ENCODE measurements around the gene TENT5C. TPM values are rescaled to one million over a fixed set of nuclear protein-coding genes. Genes with fewer than 3 reads are reported as not detected.

The TENT5C gene
- total RNA-seq, 1 experiment from 2014 or later = 19.8 TPM

DNA sequence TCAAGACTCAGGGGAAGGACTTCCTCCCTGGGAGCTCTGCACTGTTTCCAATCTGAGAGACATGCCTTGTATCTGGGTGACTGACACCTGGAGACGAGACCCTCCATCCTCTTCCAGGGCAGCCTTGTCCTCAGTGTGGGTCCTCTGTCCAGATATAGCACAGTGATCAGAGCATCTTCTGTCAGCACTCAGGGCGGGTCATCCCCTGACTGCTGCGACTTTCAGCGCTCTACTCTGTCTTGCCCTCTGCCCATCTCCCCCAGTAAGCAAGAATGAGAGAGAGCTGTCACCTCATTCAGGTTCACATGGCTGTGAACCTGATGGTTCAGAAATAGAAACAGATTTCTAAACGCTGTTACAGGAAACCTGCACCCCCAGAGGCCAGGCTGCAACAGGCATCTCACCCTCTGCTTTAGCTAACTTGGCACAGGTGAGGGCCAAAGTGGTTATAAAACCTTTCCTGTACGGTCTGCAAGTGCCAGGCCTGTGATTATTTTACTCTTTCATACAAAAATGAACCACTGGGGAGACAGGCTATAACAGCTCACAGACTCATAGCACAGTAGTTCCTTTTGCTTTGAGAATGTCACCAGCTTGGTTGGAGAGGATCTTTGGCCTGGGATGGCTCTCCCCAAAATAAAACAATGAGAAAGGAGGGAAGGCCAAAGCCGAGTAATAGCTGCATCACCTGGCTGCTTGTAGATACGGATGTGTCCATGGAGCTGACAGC is 11.4 kb upstream of the TENT5C start:
- H3K36me3 ChIP-seq (ENCODE audit: control insufficient read depth, insufficient read depth, low read length) = no peaks in the 10 kb centered on the region
- peaks cover 8% of the 10 kb centered on the region for H3K4me1 Mint-ChIP-seq (ENCODE audit: low read depth, unreplicated experiment)
- H3K9me3 Mint-ChIP-seq (ENCODE audit: unreplicated experiment) = no peaks in the 10 kb centered on the region
- ChIA-PET CTCF (interaction anchor here (1.0 kb wide), 1 partner anchor 159 kb away, joined by 3 read pairs; no protein-coding TSS in a partner anchor), POLR2A (interaction anchor here (0.5 kb wide), 1 partner anchor 100 kb away, joined by 3 read pairs; no protein-coding TSS in a partner anchor)
- intact Hi-C loops (cut with micrococcal nuclease; ENCODE audit: unreplicated experiment) = no loop called here
- DNase-seq = no peak
- H3K27ac Mint-ChIP-seq (ENCODE audit: unreplicated experiment) = no peak overlapping the region
- no peaks in the 10 kb centered on the region for H3K27me3 ChIP-seq (replicated peaks; ENCODE audit: control insufficient read depth, insufficient read depth, low read length)
- H3K36me3 Mint-ChIP-seq (ENCODE audit: insufficient read depth, unreplicated experiment) = no peaks in the 10 kb centered on the region
- BruUV-seq (replicated peaks) = no TSS peak
- no peak overlapping the region for H3K4me3 Mint-ChIP-seq (ENCODE audit: unreplicated experiment)
- TF ChIP-seq, protein P1, sequence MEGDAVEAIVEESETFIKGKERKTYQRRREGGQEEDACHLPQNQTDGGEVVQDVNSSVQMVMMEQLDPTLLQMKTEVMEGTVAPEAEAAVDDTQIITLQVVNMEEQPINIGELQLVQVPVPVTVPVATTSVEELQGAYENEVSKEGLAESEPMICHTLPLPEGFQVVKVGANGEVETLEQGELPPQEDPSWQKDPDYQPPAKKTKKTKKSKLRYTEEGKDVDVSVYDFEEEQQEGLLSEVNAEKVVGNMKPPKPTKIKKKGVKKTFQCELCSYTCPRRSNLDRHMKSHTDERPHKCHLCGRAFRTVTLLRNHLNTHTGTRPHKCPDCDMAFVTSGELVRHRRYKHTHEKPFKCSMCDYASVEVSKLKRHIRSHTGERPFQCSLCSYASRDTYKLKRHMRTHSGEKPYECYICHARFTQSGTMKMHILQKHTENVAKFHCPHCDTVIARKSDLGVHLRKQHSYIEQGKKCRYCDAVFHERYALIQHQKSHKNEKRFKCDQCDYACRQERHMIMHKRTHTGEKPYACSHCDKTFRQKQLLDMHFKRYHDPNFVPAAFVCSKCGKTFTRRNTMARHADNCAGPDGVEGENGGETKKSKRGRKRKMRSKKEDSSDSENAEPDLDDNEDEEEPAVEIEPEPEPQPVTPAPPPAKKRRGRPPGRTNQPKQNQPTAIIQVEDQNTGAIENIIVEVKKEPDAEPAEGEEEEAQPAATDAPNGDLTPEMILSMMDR (IDR thresholded peaks at IDR 0.05; ENCODE audit: insufficient read depth in 1 of 2, low read depth in 1 of 2, low read length in 1 of 2, severe bottlenecking in 1 of 2, unreplicated experiment in 1 of 2) = no peak
- H3K4me3 ChIP-seq (ENCODE audit: low read depth, low read length) = no peak overlapping the region
- H3K27me3 Mint-ChIP-seq (ENCODE audit: insufficient read depth, unreplicated experiment) = no peaks in the 10 kb centered on the region
- H3K4me1 ChIP-seq = peaks cover 10% of the 10 kb centered on the region; the same call in 1 of the 2 replicates
- no peaks in the 10 kb centered on the region for H3K9me3 ChIP-seq

DNA sequence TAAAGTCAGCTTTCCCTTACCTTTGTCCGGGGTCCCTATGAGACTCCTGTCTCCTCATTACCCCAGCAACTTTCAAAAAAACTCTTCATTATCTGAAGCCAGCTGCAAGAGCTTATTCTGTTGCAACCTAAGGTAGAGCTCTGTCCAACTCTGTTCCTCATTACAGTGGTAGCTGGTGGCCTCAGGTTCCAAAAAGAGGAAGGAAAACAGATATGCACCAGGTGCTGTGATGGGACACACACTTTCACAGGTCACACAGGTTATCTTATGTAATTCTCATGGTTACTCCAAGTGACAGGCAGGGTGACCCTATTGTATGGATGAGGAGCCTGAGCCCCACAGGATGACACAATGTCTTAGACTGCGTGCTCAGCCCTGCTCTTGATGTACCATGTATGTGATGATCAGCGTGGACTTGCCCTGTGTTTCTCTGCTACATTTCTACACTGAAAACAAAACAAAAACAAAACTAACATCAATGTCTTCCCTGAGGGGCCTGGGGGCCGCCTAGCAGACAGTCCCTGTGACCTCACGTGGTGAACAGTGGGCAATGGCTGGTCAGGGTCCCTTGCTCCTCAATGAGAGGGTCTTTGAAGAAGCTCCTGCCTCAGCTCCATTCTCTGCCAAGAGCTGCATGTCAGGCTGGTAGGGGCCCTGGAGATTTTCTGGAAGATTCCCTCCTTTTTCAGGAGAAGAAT is 9.7 kb upstream of the TENT5C start:
- no peaks in the 10 kb centered on the region for H3K27me3 ChIP-seq (replicated peaks; ENCODE audit: control insufficient read depth, insufficient read depth, low read length)
- ChIA-PET CTCF (no interaction called here), POLR2A (no interaction called here)
- no peak overlapping the region for H3K4me3 Mint-ChIP-seq (ENCODE audit: unreplicated experiment)
- TF ChIP-seq, protein P1 (IDR thresholded peaks at IDR 0.05; ENCODE audit: insufficient read depth in 1 of 2, low read depth in 1 of 2, low read length in 1 of 2, severe bottlenecking in 1 of 2, unreplicated experiment in 1 of 2) = no peak
- no TSS peak for BruUV-seq (replicated peaks)
- H3K9me3 Mint-ChIP-seq (ENCODE audit: unreplicated experiment) = no peaks in the 10 kb centered on the region
- no peaks in the 10 kb centered on the region for H3K36me3 Mint-ChIP-seq (ENCODE audit: insufficient read depth, unreplicated experiment)
- H3K9me3 ChIP-seq = no peaks in the 10 kb centered on the region
- no peaks in the 10 kb centered on the region for H3K36me3 ChIP-seq (ENCODE audit: control insufficient read depth, insufficient read depth, low read length)
- H3K4me1 ChIP-seq = no peaks in the 10 kb centered on the region
- H3K4me1 Mint-ChIP-seq (ENCODE audit: low read depth, unreplicated experiment) = no peaks in the 10 kb centered on the region
- H3K27me3 Mint-ChIP-seq (ENCODE audit: insufficient read depth, unreplicated experiment) = no peaks in the 10 kb centered on the region
- no peak overlapping the region for H3K4me3 ChIP-seq (ENCODE audit: low read depth, low read length)
- no peak overlapping the region for H3K27ac Mint-ChIP-seq (ENCODE audit: unreplicated experiment)
- intact Hi-C loops (cut with micrococcal nuclease; ENCODE audit: unreplicated experiment) = no loop called here
- no peak for DNase-seq

DNA sequence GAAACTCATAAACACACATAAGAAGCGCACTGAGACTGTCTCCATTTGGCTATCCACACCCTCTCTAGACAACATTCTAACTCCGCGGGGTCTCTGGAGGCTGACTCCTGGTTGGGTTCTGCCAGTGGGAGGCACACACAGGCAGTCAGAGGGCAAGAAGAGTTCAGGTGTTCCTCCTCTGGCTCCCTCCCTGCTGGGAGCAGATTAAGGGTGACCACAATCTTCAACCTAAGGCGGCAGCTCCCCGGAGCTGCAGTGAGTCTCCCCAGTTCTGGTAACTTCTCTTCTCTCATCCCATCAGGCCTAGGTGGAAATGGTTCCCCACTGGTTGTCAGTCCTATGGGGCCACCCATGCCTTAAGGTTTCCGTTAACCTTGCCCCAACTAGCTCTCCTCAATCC is 7.4 kb upstream of the TENT5C start:
- Mint-ChIP-seq H3K4me3 (ENCODE audit: unreplicated experiment) (no peak overlapping the region), H3K4me1 (ENCODE audit: low read depth, unreplicated experiment) (no peaks in the 10 kb centered on the region), H3K27ac (ENCODE audit: unreplicated experiment) (no peak overlapping the region), H3K27me3 (ENCODE audit: insufficient read depth, unreplicated experiment) (no peaks in the 10 kb centered on the region), H3K36me3 (ENCODE audit: insufficient read depth, unreplicated experiment) (no peaks in the 10 kb centered on the region), H3K9me3 (ENCODE audit: unreplicated experiment) (no peaks in the 10 kb centered on the region)
- H3K36me3 ChIP-seq (ENCODE audit: control insufficient read depth, insufficient read depth, low read length) = no peaks in the 10 kb centered on the region
- intact Hi-C loops (cut with micrococcal nuclease; ENCODE audit: unreplicated experiment) = no loop called here
- no TSS peak for BruUV-seq (replicated peaks)
- DNase-seq = no peak
- ChIA-PET CTCF (no interaction called here), POLR2A (no interaction called here)
- TF ChIP-seq, protein P1 (IDR thresholded peaks at IDR 0.05; ENCODE audit: insufficient read depth in 1 of 2, low read depth in 1 of 2, low read length in 1 of 2, severe bottlenecking in 1 of 2, unreplicated experiment in 1 of 2) = no peak
- H3K4me1 ChIP-seq = no peaks in the 10 kb centered on the region
- no peaks in the 10 kb centered on the region for H3K27me3 ChIP-seq (replicated peaks; ENCODE audit: control insufficient read depth, insufficient read depth, low read length)
- no peak overlapping the region for H3K4me3 ChIP-seq (ENCODE audit: low read depth, low read length)
- no peaks in the 10 kb centered on the region for H3K9me3 ChIP-seq

Measured in Caco-2 (cell line).